Activated naive CD8-positive, alpha-beta T cell treated with anti-CD3 and anti-CD28 coated beads, Interleukin-2, amount 50 U/mL, for 24 hours (primary cell): Measurements from ENCODE around the gene OXTR.
"Not testable (repeated sequence)": the region's sequence is repeated elsewhere in the genome, so short reads cannot be mapped to it uniquely, and the experiment has no call there.

Experiments used
- ATAC-seq: fragments of 150-1000 bp; cut with Tn5 transposase; one replicate; pipeline ENCODE4 v1.10.0; 2021
- DNase-seq: peaks from one replicate; pipeline ENCODE4 v3.0.0; 2021
- H3K27ac Mint-ChIP-seq: one replicate; pipeline ENCODE4 v1.8.0; 2021; ENCODE audit warnings: mild to moderate bottlenecking, mixed read lengths
- H3K27me3 Mint-ChIP-seq: one replicate; pipeline ENCODE4 v1.8.0; 2021; ENCODE audit warnings: mixed read lengths
- H3K36me3 Mint-ChIP-seq: one replicate; pipeline ENCODE4 v1.8.0; 2021; ENCODE audit warnings: low read depth, mixed read lengths
- H3K4me1 Mint-ChIP-seq: one replicate; pipeline ENCODE4 v1.8.0; 2021; ENCODE audit warnings: mixed read lengths
- H3K4me3 Mint-ChIP-seq: one replicate; pipeline ENCODE4 v1.8.0; 2021; ENCODE audit warnings: mild to moderate bottlenecking, moderate library complexity, mixed read lengths
- H3K9me3 Mint-ChIP-seq: one replicate; pipeline ENCODE4 v1.8.0; 2021; ENCODE audit warnings: mixed read lengths

OXTR gene

DNA sequence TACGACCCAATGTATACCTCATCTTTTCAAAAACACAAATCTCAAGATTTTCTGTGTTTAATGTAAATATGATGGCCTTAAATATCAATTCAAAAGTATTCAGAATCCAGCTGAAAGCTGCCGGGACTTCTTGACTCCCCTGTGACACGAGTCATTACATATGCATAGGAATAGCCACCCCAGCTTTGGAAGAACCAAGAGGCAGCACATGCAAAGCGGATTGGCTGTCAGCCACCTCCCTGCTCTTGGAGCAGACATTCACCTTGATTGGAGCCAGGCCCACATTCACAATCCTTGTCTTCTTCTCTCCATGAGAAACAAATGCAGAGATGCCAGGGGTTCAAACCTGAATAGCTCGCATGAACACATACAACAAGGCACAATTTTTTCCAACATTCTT, 46.6 kb downstream of the OXTR start:
- Mint-ChIP-seq H3K4me1 (no peaks in the 10 kb centered on the region), H3K36me3 (no peaks in the 10 kb centered on the region), H3K4me3 (no peak overlapping the region), H3K27me3 (no peaks in the 10 kb centered on the region), H3K27ac (no peak overlapping the region), H3K9me3 (peaks cover 19% of the 10 kb centered on the region)
- DNase-seq (no peak), ATAC-seq (no peak)

DNA sequence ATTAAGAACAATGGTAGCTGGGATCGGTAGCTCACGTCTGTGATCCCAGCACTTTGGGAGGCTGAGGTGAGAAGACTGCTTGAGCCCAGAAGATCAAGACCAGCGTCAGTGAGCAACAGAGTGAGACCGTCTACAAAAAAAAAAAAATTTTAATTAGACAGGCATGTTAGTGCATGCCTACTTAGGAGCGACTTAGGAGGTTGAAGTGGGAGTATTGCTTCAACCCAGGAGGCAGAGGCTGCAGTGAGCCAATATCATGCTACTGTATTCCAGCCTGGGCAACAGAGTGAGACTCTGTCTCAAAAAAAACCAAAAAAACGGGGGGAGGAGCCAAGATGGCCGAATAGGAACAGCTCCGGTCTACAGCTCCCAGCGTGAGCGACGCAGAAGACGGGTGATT, 53.7 kb downstream of the OXTR start:
- not testable (repeated sequence) for H3K27me3 Mint-ChIP-seq, H3K36me3 Mint-ChIP-seq, ATAC-seq, H3K9me3 Mint-ChIP-seq, H3K4me3 Mint-ChIP-seq, H3K4me1 Mint-ChIP-seq, H3K27ac Mint-ChIP-seq, DNase-seq

DNA sequence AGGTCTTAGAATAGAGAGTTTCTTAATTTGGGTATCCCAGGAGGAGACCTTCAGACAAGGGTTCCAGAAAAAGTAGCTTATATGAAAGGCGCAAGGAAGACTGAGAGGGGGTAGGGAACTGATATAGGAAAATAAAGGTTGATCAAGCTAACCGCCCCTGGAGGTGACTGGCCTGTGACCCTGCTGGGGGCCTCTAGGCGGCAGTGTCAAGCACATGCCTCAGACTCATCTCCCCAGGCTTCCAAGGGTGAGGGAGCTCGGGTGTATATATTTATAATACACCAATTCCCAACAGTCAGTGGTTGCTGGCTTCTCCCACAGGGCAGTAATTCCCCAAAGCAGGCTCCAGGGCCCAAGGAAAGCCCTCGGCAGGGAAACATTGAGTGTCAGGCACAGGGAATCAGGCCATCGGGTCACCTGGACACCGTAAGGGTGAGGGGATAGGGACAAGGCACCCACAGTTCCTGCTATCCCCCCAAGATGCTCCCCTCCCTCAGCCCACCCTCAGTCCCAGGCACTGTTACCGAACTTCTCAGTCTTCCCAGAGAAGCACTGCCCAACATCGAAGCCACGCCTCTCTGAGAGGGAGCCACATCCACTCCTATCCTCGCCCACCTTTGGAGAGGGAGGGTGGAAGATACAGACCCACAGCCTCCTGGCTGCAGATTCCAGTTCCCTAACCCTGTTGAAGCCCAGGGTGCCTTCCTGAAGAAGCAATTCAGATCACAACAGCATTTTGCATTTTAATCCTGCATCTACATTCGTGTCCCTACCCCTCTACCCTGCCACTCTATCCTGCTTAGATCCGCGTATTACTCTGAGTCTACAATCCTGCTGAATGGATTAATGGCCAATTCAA, 55.3 kb downstream of the OXTR start:
- H3K27me3 Mint-ChIP-seq, result peaks cover 4% of the 10 kb centered on the region
- no peak for DNase-seq
- no peaks in the 10 kb centered on the region for H3K4me1 Mint-ChIP-seq
- ATAC-seq, result no peak
- H3K27ac Mint-ChIP-seq, result no peak overlapping the region
- H3K9me3 Mint-ChIP-seq, result no peaks in the 10 kb centered on the region
- no peak overlapping the region for H3K4me3 Mint-ChIP-seq
- no peaks in the 10 kb centered on the region for H3K36me3 Mint-ChIP-seq

DNA sequence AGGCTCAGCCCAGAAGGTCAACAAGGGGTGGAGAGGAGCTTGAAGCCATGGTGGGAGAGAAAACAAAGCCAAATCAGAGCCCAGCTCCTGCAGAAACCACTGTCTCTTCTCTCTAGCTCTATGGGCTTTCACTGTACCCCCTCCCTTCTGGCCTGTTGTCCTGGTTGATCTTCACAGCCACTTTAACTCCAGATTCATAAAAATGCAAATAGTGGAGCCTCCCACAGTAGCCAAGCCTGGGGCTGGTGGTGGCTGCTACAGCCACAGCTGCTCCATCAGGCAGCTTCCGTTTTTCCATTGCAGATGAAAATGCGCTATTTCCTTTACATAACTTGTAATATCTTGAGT, 56.5 kb downstream of the OXTR start:
- Mint-ChIP-seq H3K27me3 (peaks cover 4% of the 10 kb centered on the region), H3K9me3 (no peaks in the 10 kb centered on the region), H3K4me1 (no peaks in the 10 kb centered on the region), H3K27ac (no peak overlapping the region), H3K36me3 (no peaks in the 10 kb centered on the region), H3K4me3 (no peak overlapping the region)
- ATAC-seq (no peak), DNase-seq (no peak)

DNA sequence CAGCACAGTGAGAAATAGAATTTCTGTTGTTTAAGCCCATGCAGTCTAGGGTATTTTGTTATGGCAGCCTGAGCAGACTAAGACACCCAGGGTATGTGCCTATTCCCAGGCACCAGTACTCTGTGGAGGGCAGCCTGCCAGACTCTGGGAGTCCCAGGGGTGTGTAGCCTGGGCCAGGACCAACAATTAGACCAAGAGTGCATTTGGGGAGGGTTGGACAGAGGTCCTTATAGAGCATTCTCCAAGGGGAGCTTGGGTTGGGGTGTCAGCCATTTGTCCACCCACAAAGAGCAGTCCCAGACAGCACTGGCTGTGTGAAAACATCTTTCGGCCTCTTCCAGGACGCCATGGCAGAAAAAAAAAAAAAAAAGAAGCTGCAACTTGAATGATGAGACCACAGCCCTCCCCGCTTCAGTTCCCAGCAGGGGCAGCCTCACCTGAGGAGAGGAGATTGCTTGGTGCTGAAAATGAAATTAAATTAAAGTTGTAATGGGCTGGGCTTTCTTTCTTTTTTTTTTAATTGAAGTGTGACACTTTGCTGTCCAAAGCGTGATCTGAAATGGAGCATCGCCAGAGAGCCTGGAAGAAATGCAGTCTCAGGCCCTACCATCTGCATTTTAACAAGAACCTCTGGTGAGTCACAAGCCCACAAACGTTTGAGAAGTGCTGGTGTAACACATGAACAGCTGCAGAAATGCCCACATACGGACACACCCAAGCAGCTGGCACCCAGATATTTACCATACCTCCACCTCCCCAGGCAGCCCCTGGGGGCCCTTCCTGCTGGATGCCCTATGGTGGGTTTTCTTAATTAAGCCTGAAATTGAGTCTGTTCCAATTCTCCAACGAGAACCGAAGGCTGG, 57.1 kb downstream of the OXTR start:
- Mint-ChIP-seq H3K36me3 (no peaks in the 10 kb centered on the region), H3K9me3 (no peaks in the 10 kb centered on the region), H3K27ac (no peak overlapping the region), H3K27me3 (peaks cover 4% of the 10 kb centered on the region), H3K4me3 (no peak overlapping the region), H3K4me1 (no peaks in the 10 kb centered on the region)
- DNase-seq (no peak), ATAC-seq (no peak)

DNA sequence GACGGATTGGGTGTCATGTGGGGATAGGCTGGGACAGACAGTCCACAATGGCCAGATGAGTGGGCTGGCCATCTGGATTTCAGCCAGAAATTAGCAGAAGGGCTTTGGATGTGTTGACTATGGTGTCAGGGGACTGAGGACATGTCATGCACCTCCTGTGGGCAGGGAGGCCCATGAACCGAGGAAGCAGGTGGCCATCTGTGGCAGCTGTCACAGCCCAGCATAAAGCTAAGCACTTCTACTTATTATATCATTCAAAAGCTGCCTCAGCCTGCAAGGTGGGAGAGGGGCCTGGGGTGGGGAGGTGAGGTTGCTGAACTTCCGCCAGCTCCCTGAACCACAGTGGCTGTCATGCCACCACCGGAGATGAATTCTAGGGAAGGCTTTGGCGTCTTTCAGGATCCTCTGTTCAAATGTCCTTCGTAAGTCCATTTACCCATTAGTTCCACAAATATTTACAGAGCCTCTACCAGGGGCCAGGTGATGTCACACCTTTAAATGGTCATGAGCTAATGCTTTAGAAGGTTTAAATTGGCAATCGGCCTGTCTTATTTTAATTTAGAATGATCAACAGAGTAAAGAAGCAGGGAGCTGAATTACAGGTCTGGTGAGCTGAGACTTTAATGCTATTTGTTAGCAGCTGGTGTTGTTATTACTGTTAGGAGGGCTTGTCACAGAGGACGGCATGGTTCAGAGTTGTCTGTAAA, 59.5 kb downstream of the OXTR start:
- no peaks in the 10 kb centered on the region for H3K4me1 Mint-ChIP-seq
- ATAC-seq, result no peak
- H3K27ac Mint-ChIP-seq, result no peak overlapping the region
- no peak for DNase-seq
- no peak overlapping the region for H3K4me3 Mint-ChIP-seq
- no peaks in the 10 kb centered on the region for H3K36me3 Mint-ChIP-seq
- no peaks in the 10 kb centered on the region for H3K27me3 Mint-ChIP-seq
- peaks cover 8% of the 10 kb centered on the region for H3K9me3 Mint-ChIP-seq

DNA sequence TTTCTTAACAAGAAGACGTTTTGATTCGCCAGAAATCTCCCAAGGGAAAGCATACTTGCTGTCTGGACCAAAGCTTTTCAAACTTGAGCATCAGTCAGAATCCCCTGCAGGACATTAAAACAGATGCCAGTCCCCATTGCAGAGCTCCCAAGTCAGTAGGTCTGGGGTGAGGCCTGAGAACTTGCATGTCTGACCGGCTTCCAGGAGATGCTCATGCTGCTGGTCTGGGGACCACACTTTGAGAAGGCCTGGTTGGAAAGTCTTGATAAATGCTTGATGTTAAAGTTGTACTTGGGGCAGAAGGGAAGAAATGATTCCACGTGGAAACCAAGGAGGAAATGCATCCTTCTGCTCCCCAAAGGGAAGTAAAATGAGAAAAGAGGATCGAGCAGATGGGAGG, 60.1 kb downstream of the OXTR start:
- DNase-seq, result no peak
- Mint-ChIP-seq H3K36me3 (no peaks in the 10 kb centered on the region), H3K4me3 (no peak overlapping the region), H3K9me3 (peaks cover 9% of the 10 kb centered on the region), H3K27ac (no peak overlapping the region), H3K27me3 (no peaks in the 10 kb centered on the region), H3K4me1 (no peaks in the 10 kb centered on the region)
- no peak for ATAC-seq

DNA sequence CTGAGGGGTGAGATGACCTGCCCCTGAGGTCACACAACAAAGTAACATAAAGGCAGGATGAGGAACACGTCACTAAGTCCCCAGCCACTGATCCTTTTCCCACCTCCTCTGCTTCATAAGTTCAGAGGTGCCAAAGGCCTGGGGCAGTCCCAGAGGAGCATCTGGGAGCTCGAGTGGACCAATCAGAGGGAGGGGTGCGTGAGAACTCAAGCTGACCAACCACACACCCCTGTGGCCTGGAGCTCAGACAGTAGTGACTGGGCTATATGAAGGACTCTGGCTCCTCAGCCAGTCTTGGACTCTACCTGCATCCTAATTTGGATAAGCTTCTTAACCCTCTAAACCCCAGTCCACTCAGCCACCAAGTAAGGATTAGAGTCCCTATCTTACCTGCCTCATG, 63.8 kb downstream of the OXTR start:
- no peak for ATAC-seq
- no peak overlapping the region for H3K4me3 Mint-ChIP-seq
- no peaks in the 10 kb centered on the region for H3K27me3 Mint-ChIP-seq
- no peaks in the 10 kb centered on the region for H3K36me3 Mint-ChIP-seq
- DNase-seq, result no peak
- peaks cover 9% of the 10 kb centered on the region for H3K9me3 Mint-ChIP-seq
- no peaks in the 10 kb centered on the region for H3K4me1 Mint-ChIP-seq
- no peak overlapping the region for H3K27ac Mint-ChIP-seq

DNA sequence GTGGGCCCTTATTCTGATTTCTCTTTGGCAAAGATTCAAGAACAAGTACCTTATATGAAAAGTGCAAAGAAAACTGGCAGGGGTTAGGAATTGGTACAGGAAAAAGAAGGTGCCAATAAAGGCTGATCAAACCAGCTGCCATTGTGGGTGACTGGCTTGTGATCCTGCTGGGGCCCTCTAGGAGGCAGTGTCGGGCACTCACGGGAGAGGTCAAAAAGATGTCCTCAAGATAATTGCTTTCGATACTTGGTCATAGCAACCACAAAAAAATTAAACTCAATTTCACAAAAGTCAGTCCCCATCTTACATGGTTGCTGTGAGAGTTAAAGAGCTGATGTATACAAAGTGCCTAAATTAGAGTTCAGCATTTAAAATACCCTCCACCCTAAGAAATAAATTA, 66.9 kb downstream of the OXTR start:
- H3K27me3 Mint-ChIP-seq, result no peaks in the 10 kb centered on the region
- ATAC-seq, result no peak
- no peak overlapping the region for H3K4me3 Mint-ChIP-seq
- no peak overlapping the region for H3K27ac Mint-ChIP-seq
- no peaks in the 10 kb centered on the region for H3K36me3 Mint-ChIP-seq
- peak; percentile 7 for DNase-seq
- H3K9me3 Mint-ChIP-seq, result peaks cover 9% of the 10 kb centered on the region
- H3K4me1 Mint-ChIP-seq, result no peaks in the 10 kb centered on the region
